Measurements from ENCODE around the gene KRT8. TPM values are rescaled to one million over a fixed set of nuclear protein-coding genes. Genes with fewer than 3 reads are reported as not detected.
A peak's percentile ranks its signal among the peaks of the same experiment; 100 is the strongest.

Gene KRT8
- total RNA-seq, 4 donors from 2014 or later, result 18.1 to 96.0 (median 58.2) TPM

GRCh38 chr12:52949413-52950331 lies 44.8 kb upstream of the KRT8 start:
- no peak for DNase-seq (ENCODE audit: low spot score in 2 of 2)
- H3K4me3 ChIP-seq (ENCODE audit: low read depth, poor library complexity, severe bottlenecking), result peak overlapping the region; percentile 46
- WGBS, 2 donors, result 43 to 47% methylated on average over 13 of the region's 13 CpGs
- no peak for TF ChIP-seq POLR2A (IDR thresholded peaks at IDR 0.05)
- TF ChIP-seq, protein P1, sequence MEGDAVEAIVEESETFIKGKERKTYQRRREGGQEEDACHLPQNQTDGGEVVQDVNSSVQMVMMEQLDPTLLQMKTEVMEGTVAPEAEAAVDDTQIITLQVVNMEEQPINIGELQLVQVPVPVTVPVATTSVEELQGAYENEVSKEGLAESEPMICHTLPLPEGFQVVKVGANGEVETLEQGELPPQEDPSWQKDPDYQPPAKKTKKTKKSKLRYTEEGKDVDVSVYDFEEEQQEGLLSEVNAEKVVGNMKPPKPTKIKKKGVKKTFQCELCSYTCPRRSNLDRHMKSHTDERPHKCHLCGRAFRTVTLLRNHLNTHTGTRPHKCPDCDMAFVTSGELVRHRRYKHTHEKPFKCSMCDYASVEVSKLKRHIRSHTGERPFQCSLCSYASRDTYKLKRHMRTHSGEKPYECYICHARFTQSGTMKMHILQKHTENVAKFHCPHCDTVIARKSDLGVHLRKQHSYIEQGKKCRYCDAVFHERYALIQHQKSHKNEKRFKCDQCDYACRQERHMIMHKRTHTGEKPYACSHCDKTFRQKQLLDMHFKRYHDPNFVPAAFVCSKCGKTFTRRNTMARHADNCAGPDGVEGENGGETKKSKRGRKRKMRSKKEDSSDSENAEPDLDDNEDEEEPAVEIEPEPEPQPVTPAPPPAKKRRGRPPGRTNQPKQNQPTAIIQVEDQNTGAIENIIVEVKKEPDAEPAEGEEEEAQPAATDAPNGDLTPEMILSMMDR (IDR thresholded peaks at IDR 0.05), result peak in 1 of 3 donors; percentile 29
- intact Hi-C loops (cut with DNase I; ENCODE audit: low total_unique reads), result no loop called here

DNA sequence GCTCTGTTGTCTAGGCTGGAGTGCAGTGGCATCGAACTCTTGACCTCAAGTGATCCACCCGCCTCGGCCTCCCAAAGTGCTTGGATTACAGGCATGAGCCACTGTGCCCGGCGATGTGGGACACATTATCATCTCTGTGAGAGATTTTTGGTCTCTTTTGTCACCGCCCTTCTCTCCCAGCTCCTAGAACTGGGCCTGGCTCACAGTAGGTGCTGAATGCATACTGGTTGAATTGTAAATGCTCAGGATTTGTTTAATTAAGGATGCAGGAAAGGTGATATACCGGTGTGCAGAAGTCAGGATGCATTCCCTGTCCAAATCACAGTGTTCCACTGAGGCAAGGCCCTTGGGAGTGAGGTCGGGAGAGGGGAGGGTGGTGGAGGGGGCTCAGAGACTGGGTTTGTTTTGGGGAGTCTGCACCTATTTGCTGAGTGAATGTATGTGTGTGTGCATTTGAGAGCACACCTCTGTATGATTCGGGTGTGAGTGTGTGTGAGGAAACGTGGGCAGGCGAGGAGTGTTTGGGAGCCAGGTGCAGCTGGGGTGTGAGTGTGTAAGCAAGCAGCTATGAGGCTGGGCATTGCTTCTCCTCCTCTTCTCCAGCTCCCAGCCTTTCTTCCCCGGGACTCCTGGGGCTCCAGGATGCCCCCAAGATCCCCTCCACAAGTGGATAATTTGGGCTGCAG lies 43.0 kb upstream of the KRT8 start:
- WGBS, 2 donors, result 90 to 93% methylated on average over 12 of the region's 12 CpGs
- intact Hi-C loops (cut with DNase I; ENCODE audit: low total_unique reads), result no loop called here
- DNase-seq (ENCODE audit: low spot score in 2 of 2), result no peak
- H3K4me3 ChIP-seq (ENCODE audit: low read depth, poor library complexity, severe bottlenecking), result no peak overlapping the region
- TF ChIP-seq, protein P1 (IDR thresholded peaks at IDR 0.05), result no peak
- TF ChIP-seq POLR2A (IDR thresholded peaks at IDR 0.05), result no peak

DNA sequence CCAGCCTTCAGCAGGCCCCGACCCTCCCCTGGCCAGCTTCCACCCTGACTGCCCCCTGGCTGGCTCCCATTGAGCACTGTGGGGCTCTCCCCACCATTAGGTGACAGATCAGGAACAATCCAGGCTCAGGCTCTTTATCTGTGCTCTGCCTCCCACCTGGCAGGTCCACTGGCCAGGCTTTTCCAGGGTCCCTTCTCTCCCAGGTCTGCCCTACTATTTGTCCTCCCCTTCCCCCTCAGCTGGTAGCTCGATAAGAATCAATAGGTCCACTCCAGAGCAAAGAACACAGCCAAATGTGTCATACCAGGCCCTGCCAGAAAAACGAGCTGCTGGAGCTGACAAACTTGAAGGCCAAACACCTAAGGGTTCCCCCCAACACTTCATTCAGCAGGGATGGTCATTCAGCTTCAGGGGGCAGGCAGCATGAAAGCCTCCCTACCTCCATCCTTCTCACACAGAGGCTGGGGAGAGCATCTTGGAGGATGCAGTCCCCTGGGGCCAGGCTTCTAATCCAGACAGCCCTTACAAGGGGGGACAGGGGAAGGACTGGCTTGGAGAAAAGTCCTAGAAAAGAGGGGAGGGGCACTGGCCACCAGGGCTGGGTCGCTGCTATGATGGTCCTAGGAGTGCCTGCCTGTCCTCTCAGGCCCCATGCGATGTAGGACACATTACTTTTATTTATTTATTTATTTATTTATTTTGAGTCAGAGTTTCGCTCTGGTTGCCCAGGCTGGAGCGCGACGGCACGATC lies 42.1 kb upstream of the KRT8 start:
- WGBS, 2 donors, result 80 to 85% methylated on average over 10 of the region's 10 CpGs
- no peak for DNase-seq (ENCODE audit: low spot score in 2 of 2)
- TF ChIP-seq, protein P1 (IDR thresholded peaks at IDR 0.05), result no peak
- no peak for TF ChIP-seq POLR2A (IDR thresholded peaks at IDR 0.05)
- intact Hi-C loops (cut with DNase I; ENCODE audit: low total_unique reads), result no loop called here
- no peak overlapping the region for H3K4me3 ChIP-seq (ENCODE audit: low read depth, poor library complexity, severe bottlenecking)

GRCh38 chr12:52946334-52946733 lies 41.5 kb upstream of the KRT8 start:
- H3K4me3 ChIP-seq (ENCODE audit: low read depth, poor library complexity, severe bottlenecking), result no peak overlapping the region
- no peak for DNase-seq (ENCODE audit: low spot score in 2 of 2)
- TF ChIP-seq, protein P1 (IDR thresholded peaks at IDR 0.05), result no peak
- TF ChIP-seq POLR2A (IDR thresholded peaks at IDR 0.05), result no peak
- WGBS, 2 donors, result 38 to 90% methylated on average over 1 of the region's 1 CpG
- intact Hi-C loops (cut with DNase I; ENCODE audit: low total_unique reads), result no loop called here

DNA sequence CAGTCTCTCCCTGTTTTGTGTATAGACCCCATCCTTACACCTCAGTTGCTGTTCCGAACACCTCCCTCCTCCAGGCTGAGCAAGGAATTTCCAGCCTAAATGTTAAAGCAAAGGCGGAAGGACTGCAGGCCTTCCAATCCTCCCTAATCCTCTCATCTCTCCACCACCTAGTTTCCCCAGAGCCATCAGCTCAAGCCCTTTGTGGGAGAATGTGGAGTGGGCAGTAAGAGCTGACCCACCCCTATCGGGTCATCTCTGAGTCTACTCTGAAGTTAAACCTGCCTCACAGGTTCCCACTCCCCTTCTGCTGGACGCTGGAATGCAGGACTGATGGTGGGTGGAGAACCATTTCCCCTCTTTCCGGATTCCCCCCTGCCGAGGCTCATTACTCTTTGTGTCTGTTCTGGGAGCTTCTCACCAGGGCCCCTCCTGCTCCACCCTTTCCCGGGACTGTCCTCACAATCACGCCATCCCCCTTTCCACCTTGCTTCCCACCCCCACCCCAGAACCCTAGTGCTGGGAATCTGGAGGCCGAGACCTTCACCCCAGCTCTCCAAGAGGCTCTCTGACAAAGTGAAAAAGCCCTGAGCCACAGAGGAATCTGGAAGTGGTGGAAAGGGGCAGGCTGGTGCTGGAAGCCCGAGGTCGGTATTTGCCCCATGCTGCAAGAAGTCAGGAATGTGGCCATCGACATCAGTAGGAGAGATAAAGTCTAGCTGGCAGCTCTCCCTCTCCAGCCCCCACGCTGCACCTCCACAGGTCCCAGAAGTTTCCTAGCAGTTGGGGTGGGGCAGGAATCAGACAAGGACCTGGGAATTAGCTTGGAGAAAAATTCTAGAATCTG lies 40.7 kb upstream of the KRT8 start:
- intact Hi-C loops (cut with DNase I; ENCODE audit: low total_unique reads), result no loop called here
- TF ChIP-seq, protein P1 (IDR thresholded peaks at IDR 0.05), result no peak
- TF ChIP-seq POLR2A (IDR thresholded peaks at IDR 0.05), result no peak
- no peak overlapping the region for H3K4me3 ChIP-seq (ENCODE audit: low read depth, poor library complexity, severe bottlenecking)
- DNase-seq (ENCODE audit: low spot score in 2 of 2), result no peak
- 51 to 59% methylated on average over 13 of the region's 13 CpGs for WGBS, 2 donors

Data from lower leg skin (tissue), 4 donors.